GM12865 (cell line): Measurements from ENCODE around the gene MOV10.
"Not testable (repeated sequence)": the region's sequence is repeated elsewhere in the genome, so short reads cannot be mapped to it uniquely, and the experiment has no call there.

Experiments used
- DNase-seq: peaks from one replicate; pipeline ENCODE4 v3.0.0; 2010; ENCODE audit warnings: low read depth
- H3K4me3 ChIP-seq: 2 replicates; pipeline ENCODE4 v1.5.1; 2011; ENCODE audit warnings: mild to moderate bottlenecking, low read depth, low read length, control low read depth
- TF ChIP-seq, protein P1 (sequence below): IDR thresholded peaks from 2 replicates; pipeline ENCODE4 v1.5.1; 2011; ENCODE audit warnings: low read length, control low read depth, low read depth, inconsistent platforms; ENCODE audit not compliant: insufficient read depth; ENCODE audit errors: missing control alignments

Gene MOV10

DNA sequence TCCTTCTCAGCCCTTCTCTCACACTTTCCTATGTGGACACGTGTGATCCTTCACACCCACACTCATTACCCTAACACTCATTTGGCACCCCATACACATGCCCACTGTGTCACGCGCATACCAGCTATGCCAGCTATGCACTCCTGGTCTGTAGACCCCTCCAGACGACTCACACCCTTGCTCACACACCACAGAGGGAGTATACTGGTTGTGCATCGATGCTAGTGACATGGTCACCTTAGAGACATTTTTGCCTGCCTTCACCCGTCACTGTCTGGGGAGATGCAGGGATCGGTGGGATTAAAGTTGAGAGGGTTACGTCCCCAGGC, 49.0 kb downstream of the MOV10 start:
- TF ChIP-seq, protein P1, sequence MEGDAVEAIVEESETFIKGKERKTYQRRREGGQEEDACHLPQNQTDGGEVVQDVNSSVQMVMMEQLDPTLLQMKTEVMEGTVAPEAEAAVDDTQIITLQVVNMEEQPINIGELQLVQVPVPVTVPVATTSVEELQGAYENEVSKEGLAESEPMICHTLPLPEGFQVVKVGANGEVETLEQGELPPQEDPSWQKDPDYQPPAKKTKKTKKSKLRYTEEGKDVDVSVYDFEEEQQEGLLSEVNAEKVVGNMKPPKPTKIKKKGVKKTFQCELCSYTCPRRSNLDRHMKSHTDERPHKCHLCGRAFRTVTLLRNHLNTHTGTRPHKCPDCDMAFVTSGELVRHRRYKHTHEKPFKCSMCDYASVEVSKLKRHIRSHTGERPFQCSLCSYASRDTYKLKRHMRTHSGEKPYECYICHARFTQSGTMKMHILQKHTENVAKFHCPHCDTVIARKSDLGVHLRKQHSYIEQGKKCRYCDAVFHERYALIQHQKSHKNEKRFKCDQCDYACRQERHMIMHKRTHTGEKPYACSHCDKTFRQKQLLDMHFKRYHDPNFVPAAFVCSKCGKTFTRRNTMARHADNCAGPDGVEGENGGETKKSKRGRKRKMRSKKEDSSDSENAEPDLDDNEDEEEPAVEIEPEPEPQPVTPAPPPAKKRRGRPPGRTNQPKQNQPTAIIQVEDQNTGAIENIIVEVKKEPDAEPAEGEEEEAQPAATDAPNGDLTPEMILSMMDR, result no peak
- no peak overlapping the region for H3K4me3 ChIP-seq
- DNase-seq, result no peak

DNA sequence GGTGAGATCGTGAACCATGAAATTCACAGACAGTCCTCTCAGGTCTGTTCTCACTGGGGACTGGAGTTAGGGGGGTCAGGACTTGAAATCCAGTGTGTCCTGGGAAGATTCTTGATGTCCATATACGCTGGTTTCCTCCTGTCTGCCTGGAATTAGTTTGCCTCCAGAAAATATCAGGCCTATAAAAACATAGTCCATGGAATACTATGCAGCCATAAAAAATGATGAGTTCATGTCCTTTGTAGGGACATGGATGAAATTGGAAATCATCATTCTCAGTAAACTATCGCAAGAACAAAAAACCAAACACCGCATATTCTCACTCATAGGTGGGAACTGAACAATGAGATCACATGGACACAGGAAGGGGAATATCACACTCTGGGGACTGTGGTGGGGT, 49.8 kb downstream of the MOV10 start:
- H3K4me3 ChIP-seq, DNase-seq: not testable (repeated sequence)

DNA sequence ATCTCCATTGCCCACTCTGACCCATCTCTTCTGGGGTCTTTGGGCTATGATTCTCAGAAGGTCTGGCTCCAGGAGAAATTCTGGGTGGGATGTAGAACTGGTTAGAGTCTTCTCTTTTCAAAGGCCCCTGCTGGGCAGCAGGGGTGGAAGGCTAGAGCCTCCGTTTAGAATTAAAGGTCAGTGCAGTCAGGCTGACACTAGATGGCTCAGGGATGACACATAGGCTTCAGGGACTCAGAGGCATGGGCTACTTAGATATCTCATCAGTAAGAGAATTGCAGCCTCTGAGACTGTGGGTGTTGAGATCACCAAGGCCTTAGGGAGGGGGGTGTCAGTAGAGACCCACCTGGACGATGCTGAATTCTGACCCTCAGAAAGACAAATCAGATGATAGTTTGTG, 53.3 kb downstream of the MOV10 start:
- TF ChIP-seq, protein P1, result no peak
- H3K4me3 ChIP-seq, result no peak overlapping the region
- DNase-seq, result no peak

DNA sequence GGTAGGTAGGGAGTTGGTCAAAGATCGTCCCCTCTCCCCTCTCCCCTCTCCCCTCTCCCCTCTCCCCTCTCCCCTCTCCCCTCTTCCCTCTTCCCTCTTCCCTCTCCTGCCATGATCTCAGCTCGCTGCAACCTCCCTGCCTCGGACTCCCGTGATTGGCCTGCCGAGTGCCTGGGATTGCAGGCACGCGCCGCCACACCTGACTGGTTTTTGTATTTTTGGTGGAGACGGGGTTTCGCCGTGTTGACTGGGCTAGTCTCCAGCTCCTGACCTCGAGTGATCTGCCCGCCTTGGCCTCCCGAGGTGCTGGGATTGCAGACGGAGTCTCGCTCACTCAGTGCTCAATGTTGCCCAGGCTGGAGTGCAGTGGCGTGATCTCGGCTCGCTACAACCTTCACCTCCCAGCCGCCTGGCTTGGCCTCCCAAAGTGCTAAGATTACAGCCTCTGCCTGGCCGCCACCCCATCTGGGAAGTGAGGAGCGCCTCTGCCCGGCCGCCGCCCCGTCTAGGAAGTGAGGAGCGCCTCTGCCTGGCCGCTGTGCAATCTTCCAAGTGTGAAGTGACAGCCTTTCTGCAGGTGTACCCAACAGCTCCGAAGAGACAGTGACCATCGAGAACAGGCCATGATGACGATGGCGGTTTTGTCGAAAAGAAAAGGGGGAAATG, 54.0 kb downstream of the MOV10 start:
- DNase-seq, H3K4me3 ChIP-seq: not testable (repeated sequence)

DNA sequence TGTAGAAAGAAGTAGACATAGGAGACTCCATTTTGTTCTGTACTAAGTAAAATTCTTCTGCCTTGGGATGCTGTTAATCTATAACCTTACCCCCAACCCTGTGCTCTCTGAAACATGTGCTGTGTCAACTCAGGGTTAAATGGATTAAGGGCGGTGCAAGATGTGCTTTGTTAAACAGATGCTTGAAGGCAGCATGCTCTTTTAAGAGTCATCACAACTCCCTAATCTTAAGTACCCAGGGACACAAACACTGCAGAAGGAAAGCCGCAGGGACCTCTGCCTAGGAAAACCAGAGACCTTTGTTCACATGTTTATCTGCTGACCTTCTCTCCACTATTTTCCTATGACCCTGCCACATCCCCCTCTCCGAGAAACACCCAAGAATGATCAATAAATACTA, 54.6 kb downstream of the MOV10 start:
- not testable (repeated sequence) for DNase-seq, H3K4me3 ChIP-seq

DNA sequence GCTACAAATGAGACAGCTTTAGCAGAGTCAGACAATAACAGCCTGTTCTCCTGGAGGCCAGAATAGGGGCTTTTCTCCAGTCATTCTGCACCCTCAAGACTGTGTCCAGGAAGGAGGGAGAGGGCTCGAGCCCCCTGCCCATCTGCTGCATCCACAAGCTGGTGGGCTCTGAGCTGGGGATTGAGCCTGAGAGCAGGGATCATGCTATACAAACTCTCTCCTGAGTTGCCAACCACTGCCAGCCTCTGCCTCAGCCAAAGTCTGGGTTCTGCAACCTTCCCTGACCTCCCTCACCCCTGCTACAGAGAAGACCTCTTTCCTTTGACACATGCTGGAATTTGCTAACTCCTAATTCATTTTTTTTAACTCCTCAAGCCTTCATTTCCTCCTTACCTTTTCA, 55.5 kb downstream of the MOV10 start:
- DNase-seq, result no peak
- no peak overlapping the region for H3K4me3 ChIP-seq
- TF ChIP-seq, protein P1, result no peak

DNA sequence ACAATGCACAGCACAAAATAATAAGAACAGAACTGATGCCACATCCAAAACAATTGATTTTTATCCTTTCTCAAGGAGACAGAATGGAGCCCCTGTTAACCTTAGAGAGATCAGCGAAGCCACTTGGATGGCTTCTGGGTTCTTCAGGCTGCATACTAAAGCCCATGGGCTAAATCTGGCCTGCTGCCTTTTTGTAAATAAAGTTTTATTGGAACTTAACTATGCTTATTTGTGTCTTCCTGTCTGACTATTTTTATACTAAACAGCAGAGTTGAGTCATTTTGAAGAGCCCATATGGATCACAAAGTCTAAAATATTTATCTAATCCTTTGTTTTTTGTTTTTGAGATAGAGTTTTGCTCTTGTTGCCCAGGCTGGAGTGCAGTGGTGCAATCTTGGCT, 57.0 kb downstream of the MOV10 start:
- DNase-seq, result no peak
- no peak overlapping the region for H3K4me3 ChIP-seq
- TF ChIP-seq, protein P1, result no peak

DNA sequence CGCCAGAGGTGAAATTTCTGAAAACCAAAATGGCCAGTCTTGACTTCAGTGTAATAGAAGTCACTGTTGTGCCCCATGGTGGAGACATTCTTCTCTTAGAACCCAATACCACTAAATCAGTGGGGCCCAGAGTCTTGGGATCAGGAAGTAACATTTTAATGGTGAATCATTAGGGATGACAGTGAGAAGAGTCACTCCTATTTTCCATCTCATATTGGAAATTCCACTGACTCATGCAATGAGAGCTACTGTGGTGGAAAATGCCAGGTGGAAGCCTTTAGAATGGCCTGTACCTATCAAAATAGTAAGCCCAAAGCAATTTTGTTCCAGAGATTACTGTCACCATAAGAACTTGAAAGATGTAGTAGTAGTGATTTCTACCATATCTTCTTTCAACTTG, 61.3 kb downstream of the MOV10 start:
- H3K4me3 ChIP-seq, result no peak overlapping the region
- TF ChIP-seq, protein P1, result no peak
- DNase-seq, result no peak

DNA sequence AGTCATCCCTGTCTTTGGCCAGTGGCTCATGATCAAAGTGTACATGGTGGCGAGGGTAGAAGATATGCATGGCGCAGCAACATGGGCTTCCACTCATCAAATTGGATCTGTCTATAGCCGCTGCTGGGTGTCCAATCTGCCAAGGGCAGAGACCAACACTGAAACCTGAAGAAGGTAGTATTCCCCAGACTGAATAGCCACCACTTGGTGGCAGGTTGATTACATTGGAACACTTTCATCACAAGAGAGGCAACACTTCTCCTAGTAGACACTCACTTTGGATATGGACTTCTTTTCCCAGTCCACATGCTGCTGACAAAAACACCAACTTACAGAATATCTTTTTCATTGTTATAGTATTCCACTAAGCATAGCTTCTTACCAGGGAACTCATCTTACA, 63.1 kb downstream of the MOV10 start:
- TF ChIP-seq, protein P1, result no peak
- H3K4me3 ChIP-seq, result no peak overlapping the region
- DNase-seq, result no peak
